ENCODE results near the gene ENOX2. TPM values are rescaled to one million over a fixed set of nuclear protein-coding genes. Genes with fewer than 3 reads are reported as not detected.

The ENOX2 gene
- total RNA-seq, 1 experiment from 2014 or later = 12.9 TPM

GRCh38 chrX:130649738-130650137, 253.3 kb downstream of the ENOX2 start:
- Histone ChIP-seq H3K4me1 (ENCODE audit: control insufficient read depth in 1 of 2, insufficient read depth in 2 of 2, low read length in 2 of 2) (no peaks in the 10 kb centered on the region), H3K36me3 (ENCODE audit: control insufficient read depth in 1 of 2, insufficient read depth in 2 of 2, low read length in 2 of 2) (no peaks in the 10 kb centered on the region), H3K9me3 (ENCODE audit: control insufficient read depth in 1 of 2, insufficient read depth in 1 of 2, low read depth in 1 of 2, low read length in 2 of 2) (no peaks in the 10 kb centered on the region), H3K27me3 (ENCODE audit: insufficient read depth, low read length) (no peaks in the 10 kb centered on the region), H4K20me1 (ENCODE audit: insufficient read depth) (no peaks in the 10 kb centered on the region), H2AFZ (ENCODE audit: low read depth, low read length, poor library complexity, severe bottlenecking) (no peak overlapping the region), H3K4me2 (ENCODE audit: low read length) (no peak overlapping the region), H3K27ac (ENCODE audit: low read depth, low read length) (no peak overlapping the region), H3K4me3 (replicated peaks in 1 of 2; ENCODE audit: low read depth in 1 of 2, low read length in 2 of 2) (no peak overlapping the region), H3K9ac (ENCODE audit: low read length) (no peak overlapping the region), H3K79me2 (ENCODE audit: insufficient read depth, low read length) (no peaks in the 10 kb centered on the region), H3K9me2 (ENCODE audit: insufficient read depth) (no peaks in the 10 kb centered on the region)
- intact Hi-C loops (cut with micrococcal nuclease) = no loop called here
- no TSS peak for BruUV-seq (replicated peaks)
- ATAC-seq (no peak), DNase-seq (ENCODE audit: low read depth, low spot score) (no peak)
- ChIA-PET CTCF (no interaction called here), POLR2A (no interaction called here), RAD21 (ENCODE audit: low non-redundant PET in 1 of 2, low total read pairs in 2 of 2, uncharacterized antibody in 2 of 2, unreplicated experiment in 2 of 2) (no interaction called here)
- TF ChIP-seq JUND (IDR thresholded peaks at IDR 0.05) (no peak), SRF (IDR thresholded peaks at IDR 0.05; ENCODE audit: low read depth) (no peak), CTCF (IDR thresholded peaks at IDR 0.05 in 2 of 3, conservative IDR thresholded peaks at IDR 0.05 in 1 of 3; ENCODE audit: borderline replicate concordance in 1 of 3, insufficient read depth in 1 of 3, low read depth in 2 of 3, low read length in 2 of 3) (no peak), YY1 (IDR thresholded peaks at IDR 0.05; ENCODE audit: extremely low read depth, insufficient replicate concordance, low read depth, low read length) (no peak)

GRCh38 chrX:130647468-130647867, 255.5 kb downstream of the ENOX2 start:
- no peaks in the 10 kb centered on the region for H3K4me1 ChIP-seq (ENCODE audit: control insufficient read depth in 1 of 2, insufficient read depth in 2 of 2, low read length in 2 of 2)
- H3K9ac ChIP-seq (ENCODE audit: low read length) = no peak overlapping the region
- H3K27me3 ChIP-seq (ENCODE audit: insufficient read depth, low read length) = no peaks in the 10 kb centered on the region
- H3K4me3 ChIP-seq (replicated peaks in 1 of 2; ENCODE audit: low read depth in 1 of 2, low read length in 2 of 2) = no peak overlapping the region
- H3K79me2 ChIP-seq (ENCODE audit: insufficient read depth, low read length) = no peaks in the 10 kb centered on the region
- POLR2A ChIA-PET = no interaction called here
- no peak overlapping the region for H3K4me2 ChIP-seq (ENCODE audit: low read length)
- no peaks in the 10 kb centered on the region for H4K20me1 ChIP-seq (ENCODE audit: insufficient read depth)
- intact Hi-C loops (cut with micrococcal nuclease) = no loop called here
- no peaks in the 10 kb centered on the region for H3K9me2 ChIP-seq (ENCODE audit: insufficient read depth)
- no peak for DNase-seq (ENCODE audit: low read depth, low spot score)
- H3K27ac ChIP-seq (ENCODE audit: low read depth, low read length) = no peak overlapping the region
- H3K9me3 ChIP-seq (ENCODE audit: control insufficient read depth in 1 of 2, insufficient read depth in 1 of 2, low read depth in 1 of 2, low read length in 2 of 2) = no peaks in the 10 kb centered on the region
- BruUV-seq (replicated peaks) = no TSS peak
- no peak for ATAC-seq
- CTCF ChIA-PET = no interaction called here
- RAD21 ChIA-PET (ENCODE audit: low non-redundant PET in 1 of 2, low total read pairs in 2 of 2, uncharacterized antibody in 2 of 2, unreplicated experiment in 2 of 2) = no interaction called here
- H2AFZ ChIP-seq (ENCODE audit: low read depth, low read length, poor library complexity, severe bottlenecking) = no peak overlapping the region
- H3K36me3 ChIP-seq (ENCODE audit: control insufficient read depth in 1 of 2, insufficient read depth in 2 of 2, low read length in 2 of 2) = no peaks in the 10 kb centered on the region
- no peak for TF ChIP-seq POLR2AphosphoS5 (IDR thresholded peaks at IDR 0.05; ENCODE audit: low read depth, low read length)
- no peak for TF ChIP-seq JUND (IDR thresholded peaks at IDR 0.05)
- no peak for TF ChIP-seq REST (IDR thresholded peaks at IDR 0.05; ENCODE audit: low read depth)
- no peak for TF ChIP-seq SRF (IDR thresholded peaks at IDR 0.05; ENCODE audit: low read depth)
- no peak for TF ChIP-seq RAD21 (IDR thresholded peaks at IDR 0.05; ENCODE audit: low read depth)
- no peak for TF ChIP-seq EZH2 (IDR thresholded peaks at IDR 0.05)
- TF ChIP-seq FOSL1 (IDR thresholded peaks at IDR 0.05; ENCODE audit: low read depth) = no peak
- no peak for TF ChIP-seq TCF7L2 (IDR thresholded peaks at IDR 0.05; ENCODE audit: borderline replicate concordance, extremely low read depth, insufficient read depth, insufficient read length)
- no peak for TF ChIP-seq POLR2A (IDR thresholded peaks at IDR 0.05; ENCODE audit: borderline replicate concordance, extremely low read depth, insufficient read depth, insufficient read length)
- TF ChIP-seq EGR1 (IDR thresholded peaks at IDR 0.05; ENCODE audit: low read depth) = no peak
- TF ChIP-seq ZFX (IDR thresholded peaks at IDR 0.05) = no peak
- no peak for TF ChIP-seq ZNF274 (IDR thresholded peaks at IDR 0.05; ENCODE audit: low read depth, low read length)
- no peak for TF ChIP-seq YY1 (IDR thresholded peaks at IDR 0.05; ENCODE audit: extremely low read depth, insufficient replicate concordance, low read depth, low read length)

Measured in HCT116 (cell line).